Fibroblast of lung (primary cell): Measurements from ENCODE around the gene RNF7. TPM values are rescaled to one million over a fixed set of nuclear protein-coding genes. Genes with fewer than 3 reads are reported as not detected.

Experiments
- DNase-seq, 2 donors: peaks; one replicate each; pipeline versions ENCODE4 v3.0.0 to v3.0.0-alpha.2; 2010; ENCODE audit warnings: low read depth in 2 of 2
- H2AFZ ChIP-seq: 2 replicates; pipeline ENCODE4 v1.5.1; 2012; ENCODE audit warnings: low read length, control low read depth, inconsistent platforms
- H3K27ac ChIP-seq: 2 replicates; pipeline ENCODE4 v1.5.1; 2011; ENCODE audit warnings: low read length, control low read depth; ENCODE audit not compliant: insufficient read depth
- H3K27me3 ChIP-seq: 2 replicates; pipeline ENCODE4 v1.5.1; 2011; ENCODE audit warnings: mild to moderate bottlenecking, low read length; ENCODE audit not compliant: control insufficient read depth, insufficient read depth
- H3K36me3 ChIP-seq: 2 replicates; pipeline ENCODE4 v1.5.1; 2011; ENCODE audit warnings: low read length; ENCODE audit not compliant: control insufficient read depth, insufficient read depth
- H3K4me1 ChIP-seq: 2 replicates; pipeline ENCODE4 v1.5.1; 2011; ENCODE audit warnings: low read length; ENCODE audit not compliant: control insufficient read depth, insufficient read depth; ENCODE audit errors: extremely low read depth
- H3K4me2 ChIP-seq: 2 replicates; pipeline ENCODE4 v1.5.1; 2011; ENCODE audit warnings: low read length, control low read depth; ENCODE audit not compliant: insufficient read depth; ENCODE audit errors: extremely low read depth
- H3K4me3 ChIP-seq, 4 experiments: fragments of 200-600 bp in 1 of 4; sonication (generic) in 1 of 4; replicated peaks in 1 of 4; 2 replicates each; pipeline ENCODE4 v1.5.1; 2011 to 2016; ENCODE audit warnings: low read length in 4 of 4, low read depth in 3 of 4, mild to moderate bottlenecking in 3 of 4, control low read depth in 2 of 4, inconsistent platforms in 1 of 4, mixed read lengths in 1 of 4; ENCODE audit not compliant: insufficient read depth in 1 of 4; ENCODE audit errors: control extremely low read depth in 1 of 4
- H3K79me2 ChIP-seq: 2 replicates; pipeline ENCODE4 v1.5.1; 2012; ENCODE audit warnings: mild to moderate bottlenecking, low read length, inconsistent platforms; ENCODE audit not compliant: control insufficient read depth, insufficient read depth
- H3K9ac ChIP-seq: 2 replicates; pipeline ENCODE4 v1.5.1; 2011; ENCODE audit warnings: mild to moderate bottlenecking, low read length, control low read depth; ENCODE audit not compliant: insufficient read depth
- H3K9me3 ChIP-seq: 2 replicates; pipeline ENCODE4 v1.5.1; 2012; ENCODE audit warnings: low read depth, low read length; ENCODE audit not compliant: control insufficient read depth, insufficient read depth
- H4K20me1 ChIP-seq: 2 replicates; pipeline ENCODE4 v1.5.1; 2011; ENCODE audit warnings: low read length; ENCODE audit not compliant: control insufficient read depth, insufficient read depth; ENCODE audit errors: extremely low read depth
- CTCF ChIP-seq, 2 donors: IDR thresholded peaks in 1 of 2; conservative IDR thresholded peaks in 1 of 2; 1 replicate in 1 of 2; 2 replicates in 1 of 2; pipeline ENCODE4 v1.5.1; 2011 to 2012; ENCODE audit warnings: low read length in 2 of 2, control low read depth in 1 of 2, inconsistent platforms in 1 of 2, low read depth in 1 of 2, mild to moderate bottlenecking in 1 of 2
- EZH2 ChIP-seq: IDR thresholded peaks from 2 replicates; pipeline ENCODE4 v1.5.1; 2012; ENCODE audit warnings: low read length, control low read depth, mild to moderate bottlenecking; ENCODE audit errors: missing control alignments
- polyA plus RNA-seq, 2 donors: library from polyadenylated mRNA; depleted of rRNA in 1 of 2; stranded (reverse) in 1 of 2; unstranded in 1 of 2; fragments of >200 nt; gene quantifications; 2 replicates each; pipeline ENCODE4 v1.2.1, GENCODE V29; 2011 to 2012; ENCODE audit warnings: missing spikeins in 1 of 2
- total RNA-seq: library from RNA; depleted of rRNA; stranded (reverse); fragments of >200 nt; gene quantifications from 2 replicates; pipeline ENCODE4 v1.2.1, GENCODE V29; 2014

The RNF7 gene
- total and polyA plus RNA-seq, 2 donors (not counting 1 experiment from before 2014, with no cell fraction given) = 38.6 to 123 TPM

DNA sequence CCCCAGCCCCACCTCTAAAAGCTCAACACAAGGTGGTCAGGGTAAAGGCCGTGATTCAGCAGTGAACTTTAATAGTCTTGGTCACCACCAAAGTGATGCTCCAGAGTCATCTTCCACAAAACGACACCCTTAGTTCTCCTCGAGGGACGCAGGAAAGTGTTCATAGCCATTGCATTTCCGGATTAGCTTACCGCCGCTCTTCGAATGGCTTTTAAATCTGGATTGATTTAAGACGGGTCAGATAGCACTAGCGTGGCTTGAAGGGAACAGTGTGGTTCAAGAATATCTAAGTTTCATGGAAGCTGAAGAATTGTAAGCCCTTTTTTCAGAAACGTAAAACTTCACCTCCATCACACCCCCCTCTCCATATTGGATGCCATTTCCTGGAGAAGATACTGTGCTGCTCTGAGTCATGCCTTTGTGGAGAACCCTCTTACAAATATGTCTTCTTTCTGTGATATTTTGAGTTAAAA, 829 bp downstream of the RNF7 start:
- no peak for TF ChIP-seq EZH2
- no peak for TF ChIP-seq CTCF (conservative IDR thresholded peaks at IDR 0.05 in 1 of 2, IDR thresholded peaks at IDR 0.05 in 1 of 2; ENCODE audit: low read depth in 1 of 2, low read length in 2 of 2)
- peak overlapping the region; percentile 98 for H3K27ac ChIP-seq
- no peaks in the 10 kb centered on the region for H3K27me3 ChIP-seq
- H3K36me3 ChIP-seq = no peaks in the 10 kb centered on the region
- H3K79me2 ChIP-seq = peaks cover 54% of the 10 kb centered on the region
- H3K4me2 ChIP-seq = peak overlapping the region; percentile 74
- DNase-seq = peak; percentile 57 to 60
- H4K20me1 ChIP-seq = peaks cover 2% of the 10 kb centered on the region
- H3K9ac ChIP-seq = peak overlapping the region; percentile 95
- H3K4me1 ChIP-seq = peaks cover 2% of the 10 kb centered on the region
- H3K4me3 ChIP-seq = peak overlapping the region; percentile 95 to 100 (median 100)
- no peaks in the 10 kb centered on the region for H3K9me3 ChIP-seq
- H2AFZ ChIP-seq = peak overlapping the region; percentile 99

DNA sequence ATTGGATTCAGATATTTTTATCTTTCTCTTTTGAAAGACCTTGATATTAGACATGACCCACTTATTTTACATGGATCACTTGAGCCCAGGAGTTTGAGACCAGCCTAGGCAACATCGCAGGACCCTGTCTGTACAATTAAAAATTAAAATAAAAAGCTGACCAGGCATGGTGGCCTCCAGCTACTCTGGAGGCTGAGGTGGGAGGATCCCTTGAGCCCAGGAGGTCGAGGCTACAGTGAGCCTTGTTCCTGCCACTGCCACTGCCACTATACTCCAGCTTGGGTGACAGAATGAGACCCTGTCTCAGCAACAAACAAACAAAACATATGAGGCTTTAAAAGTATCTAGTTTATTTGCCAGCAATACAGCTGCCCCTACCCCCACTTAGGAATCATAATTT, 1.6 kb downstream of the RNF7 start:
- Histone ChIP-seq H3K27me3 (no peaks in the 10 kb centered on the region), H3K4me1 (peaks cover 2% of the 10 kb centered on the region), H3K4me3 (peak overlapping the region; percentile 95 to 100 (median 100)), H4K20me1 (peaks cover 2% of the 10 kb centered on the region), H3K27ac (peak overlapping the region; percentile 98), H2AFZ (no peak overlapping the region), H3K9ac (no peak overlapping the region), H3K79me2 (peaks cover 62% of the 10 kb centered on the region), H3K36me3 (no peaks in the 10 kb centered on the region), H3K9me3 (no peaks in the 10 kb centered on the region), H3K4me2 (peak overlapping the region; percentile 74)
- TF ChIP-seq CTCF (conservative IDR thresholded peaks at IDR 0.05 in 1 of 2, IDR thresholded peaks at IDR 0.05 in 1 of 2; ENCODE audit: low read depth in 1 of 2, low read length in 2 of 2) (no peak), EZH2 (no peak)
- no peak for DNase-seq

- Histone ChIP-seq H3K27me3 (no peaks in the 10 kb centered on the region), H3K9ac (no peak overlapping the region), H3K4me2 (peak overlapping the region; percentile 74), H4K20me1 (peaks cover 2% of the 10 kb centered on the region), H2AFZ (no peak overlapping the region), H3K4me3 (peak overlapping the region in 2 of 4 experiments; percentile 15 to 100), H3K4me1 (peaks cover 2% of the 10 kb centered on the region), H3K36me3 (no peaks in the 10 kb centered on the region), H3K79me2 (peaks cover 62% of the 10 kb centered on the region), H3K27ac (no peak overlapping the region), H3K9me3 (no peaks in the 10 kb centered on the region)
- TF ChIP-seq CTCF (conservative IDR thresholded peaks at IDR 0.05 in 1 of 2, IDR thresholded peaks at IDR 0.05 in 1 of 2; ENCODE audit: low read depth in 1 of 2, low read length in 2 of 2) = no peak
- no peak for TF ChIP-seq EZH2
- no peak for DNase-seq
Observed at GRCh38 chr3:141740349-141740748, 2.3 kb downstream of the RNF7 start.
